GM12875 (cell line): ENCODE measurements around the gene SLX4.

Experiments
- H3K4me3 ChIP-seq: one replicate; pipeline ENCODE4 v1.5.1; 2011; ENCODE audit warnings: low read depth, low read length, control low read depth
- TF ChIP-seq, protein P1 (sequence below): IDR thresholded peaks from 2 replicates; pipeline ENCODE4 v1.5.1; 2011; ENCODE audit warnings: low read depth, mild to moderate bottlenecking, control low read depth, inconsistent platforms, low read length, moderate library complexity, borderline replicate concordance; ENCODE audit not compliant: insufficient read depth

Gene SLX4

DNA sequence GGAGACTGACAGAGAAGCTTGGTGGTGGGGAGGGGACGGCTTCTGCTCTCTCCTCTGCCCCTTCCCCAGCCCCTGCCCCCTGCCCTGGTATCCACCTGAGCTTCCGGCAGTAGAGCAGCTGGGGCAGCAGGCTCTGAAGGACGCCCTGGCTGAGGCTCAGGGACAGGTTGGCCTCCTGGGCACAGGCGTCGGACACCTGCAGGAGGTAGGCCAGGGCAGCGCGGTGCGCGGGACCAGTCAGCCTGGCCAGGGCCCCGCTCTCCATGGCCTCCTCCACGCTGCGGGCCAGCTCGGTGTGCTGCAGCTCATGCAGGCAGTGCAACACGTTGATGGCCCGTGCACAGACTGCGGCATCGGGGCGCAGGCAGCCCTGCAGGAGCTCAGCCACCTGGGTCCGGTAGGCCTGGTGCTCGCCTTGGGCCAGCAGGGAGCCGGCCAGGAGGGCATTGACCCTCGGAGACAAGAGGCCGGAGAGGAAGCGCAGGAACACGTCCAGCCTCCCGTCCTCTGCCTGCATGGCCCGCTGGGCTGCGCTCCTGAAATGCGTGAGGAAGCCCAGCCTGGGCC is 48.4 kb downstream of the SLX4 start:
- TF ChIP-seq, protein P1, sequence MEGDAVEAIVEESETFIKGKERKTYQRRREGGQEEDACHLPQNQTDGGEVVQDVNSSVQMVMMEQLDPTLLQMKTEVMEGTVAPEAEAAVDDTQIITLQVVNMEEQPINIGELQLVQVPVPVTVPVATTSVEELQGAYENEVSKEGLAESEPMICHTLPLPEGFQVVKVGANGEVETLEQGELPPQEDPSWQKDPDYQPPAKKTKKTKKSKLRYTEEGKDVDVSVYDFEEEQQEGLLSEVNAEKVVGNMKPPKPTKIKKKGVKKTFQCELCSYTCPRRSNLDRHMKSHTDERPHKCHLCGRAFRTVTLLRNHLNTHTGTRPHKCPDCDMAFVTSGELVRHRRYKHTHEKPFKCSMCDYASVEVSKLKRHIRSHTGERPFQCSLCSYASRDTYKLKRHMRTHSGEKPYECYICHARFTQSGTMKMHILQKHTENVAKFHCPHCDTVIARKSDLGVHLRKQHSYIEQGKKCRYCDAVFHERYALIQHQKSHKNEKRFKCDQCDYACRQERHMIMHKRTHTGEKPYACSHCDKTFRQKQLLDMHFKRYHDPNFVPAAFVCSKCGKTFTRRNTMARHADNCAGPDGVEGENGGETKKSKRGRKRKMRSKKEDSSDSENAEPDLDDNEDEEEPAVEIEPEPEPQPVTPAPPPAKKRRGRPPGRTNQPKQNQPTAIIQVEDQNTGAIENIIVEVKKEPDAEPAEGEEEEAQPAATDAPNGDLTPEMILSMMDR = no peak
- H3K4me3 ChIP-seq = no peak overlapping the region

DNA sequence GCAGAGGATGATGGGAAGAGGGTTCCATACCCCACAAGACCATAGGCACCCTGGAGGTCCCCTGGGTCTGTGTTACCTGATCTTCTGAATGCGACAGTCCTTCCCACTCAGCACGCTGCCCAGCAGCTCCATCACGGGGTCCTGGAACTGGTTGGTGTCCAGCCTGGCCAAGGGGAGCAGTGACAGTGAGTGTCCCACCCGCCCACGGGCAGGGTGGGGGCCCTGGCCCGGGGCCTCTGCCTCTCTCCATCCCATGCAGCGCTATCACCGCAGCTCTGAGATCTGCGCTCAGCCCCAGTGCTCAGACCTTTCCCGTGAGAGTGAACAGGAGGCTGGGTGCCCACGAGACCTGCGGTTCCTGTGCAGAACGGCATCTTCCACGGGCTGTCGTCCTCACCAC is 49.8 kb downstream of the SLX4 start:
- H3K4me3 ChIP-seq = no peak overlapping the region
- TF ChIP-seq, protein P1 = no peak

- no peak overlapping the region for H3K4me3 ChIP-seq
- TF ChIP-seq, protein P1 = no peak
Observed at GRCh38 chr16:3554351-3554928, 57.0 kb downstream of the SLX4 start.

DNA sequence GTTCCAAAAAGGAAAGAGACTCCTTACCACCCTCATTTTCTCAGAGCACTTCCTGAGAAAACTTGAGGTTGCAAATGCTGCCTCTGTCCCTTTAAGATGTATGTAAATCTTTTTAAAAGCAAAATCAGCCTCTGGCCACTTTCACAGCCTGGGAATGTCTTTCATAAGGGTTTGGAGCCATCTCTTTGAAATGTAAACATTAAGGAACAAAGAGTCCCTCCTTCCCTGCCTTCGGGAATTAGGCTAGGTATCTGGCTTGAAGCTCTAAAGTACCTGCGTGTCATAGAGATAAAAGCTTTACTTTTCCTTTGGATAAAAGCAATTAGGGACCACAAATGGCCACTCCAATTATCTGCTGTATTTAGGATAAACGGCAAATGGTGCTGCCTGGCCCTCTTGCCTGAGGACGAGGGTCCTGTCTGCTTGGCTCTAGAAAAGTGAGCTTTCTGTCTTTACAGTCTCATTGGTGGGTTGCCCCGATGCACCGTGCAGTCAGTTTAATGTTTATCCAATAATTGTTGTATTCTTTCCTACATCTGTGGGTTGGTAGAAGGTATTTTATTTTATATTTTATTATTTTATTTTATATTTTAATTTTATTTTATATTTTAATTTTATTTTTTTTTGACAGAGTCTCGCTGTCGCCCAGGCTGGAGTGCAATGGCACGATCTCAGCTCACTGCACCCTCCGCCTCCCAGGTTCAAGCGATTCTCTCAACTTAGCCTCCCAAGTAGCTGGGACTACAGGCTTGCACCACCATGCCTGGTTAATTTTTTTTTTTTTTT is 58.1 kb downstream of the SLX4 start:
- no peak overlapping the region for H3K4me3 ChIP-seq
- TF ChIP-seq, protein P1 = no peak

- no peak overlapping the region for H3K4me3 ChIP-seq
- TF ChIP-seq, protein P1 = no peak
Observed at GRCh38 chr16:3550851-3551847, 60.3 kb downstream of the SLX4 start.

- TF ChIP-seq, protein P1 = no peak
- H3K4me3 ChIP-seq = no peak overlapping the region
Observed at GRCh38 chr16:3549906-3550305, 61.5 kb downstream of the SLX4 start.
